ENCODE results near the gene FGF14.

DNA sequence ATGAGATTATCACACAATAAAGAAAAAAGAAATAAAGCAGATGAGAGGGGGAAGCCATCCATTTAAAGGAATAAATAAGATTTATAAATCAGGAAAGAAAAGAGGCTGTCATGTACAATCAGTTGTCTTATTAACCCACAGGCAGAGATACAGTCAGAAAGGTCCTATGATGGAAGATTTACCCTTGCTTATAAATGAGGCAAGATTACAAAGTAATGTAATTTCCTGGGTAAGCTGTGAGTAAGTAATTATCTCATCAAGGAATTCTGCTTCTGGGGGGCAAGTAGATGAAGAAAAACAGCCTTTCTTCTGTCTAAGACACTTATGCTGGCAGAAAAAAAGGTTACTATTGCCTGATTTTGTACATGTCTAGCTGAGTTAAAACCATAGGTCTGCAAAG, 146.4 kb downstream of the FGF14 start:
- TF ChIP-seq, protein P1, sequence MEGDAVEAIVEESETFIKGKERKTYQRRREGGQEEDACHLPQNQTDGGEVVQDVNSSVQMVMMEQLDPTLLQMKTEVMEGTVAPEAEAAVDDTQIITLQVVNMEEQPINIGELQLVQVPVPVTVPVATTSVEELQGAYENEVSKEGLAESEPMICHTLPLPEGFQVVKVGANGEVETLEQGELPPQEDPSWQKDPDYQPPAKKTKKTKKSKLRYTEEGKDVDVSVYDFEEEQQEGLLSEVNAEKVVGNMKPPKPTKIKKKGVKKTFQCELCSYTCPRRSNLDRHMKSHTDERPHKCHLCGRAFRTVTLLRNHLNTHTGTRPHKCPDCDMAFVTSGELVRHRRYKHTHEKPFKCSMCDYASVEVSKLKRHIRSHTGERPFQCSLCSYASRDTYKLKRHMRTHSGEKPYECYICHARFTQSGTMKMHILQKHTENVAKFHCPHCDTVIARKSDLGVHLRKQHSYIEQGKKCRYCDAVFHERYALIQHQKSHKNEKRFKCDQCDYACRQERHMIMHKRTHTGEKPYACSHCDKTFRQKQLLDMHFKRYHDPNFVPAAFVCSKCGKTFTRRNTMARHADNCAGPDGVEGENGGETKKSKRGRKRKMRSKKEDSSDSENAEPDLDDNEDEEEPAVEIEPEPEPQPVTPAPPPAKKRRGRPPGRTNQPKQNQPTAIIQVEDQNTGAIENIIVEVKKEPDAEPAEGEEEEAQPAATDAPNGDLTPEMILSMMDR (tag by site-specific recombination; IDR thresholded peaks at IDR 0.05): no peak
- TF ChIP-seq, protein P2, sequence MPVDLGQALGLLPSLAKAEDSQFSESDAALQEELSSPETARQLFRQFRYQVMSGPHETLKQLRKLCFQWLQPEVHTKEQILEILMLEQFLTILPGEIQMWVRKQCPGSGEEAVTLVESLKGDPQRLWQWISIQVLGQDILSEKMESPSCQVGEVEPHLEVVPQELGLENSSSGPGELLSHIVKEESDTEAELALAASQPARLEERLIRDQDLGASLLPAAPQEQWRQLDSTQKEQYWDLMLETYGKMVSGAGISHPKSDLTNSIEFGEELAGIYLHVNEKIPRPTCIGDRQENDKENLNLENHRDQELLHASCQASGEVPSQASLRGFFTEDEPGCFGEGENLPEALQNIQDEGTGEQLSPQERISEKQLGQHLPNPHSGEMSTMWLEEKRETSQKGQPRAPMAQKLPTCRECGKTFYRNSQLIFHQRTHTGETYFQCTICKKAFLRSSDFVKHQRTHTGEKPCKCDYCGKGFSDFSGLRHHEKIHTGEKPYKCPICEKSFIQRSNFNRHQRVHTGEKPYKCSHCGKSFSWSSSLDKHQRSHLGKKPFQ (tag by site-specific recombination; IDR thresholded peaks at IDR 0.05): no peak
- TF ChIP-seq ZNF239 (tag by site-specific recombination; IDR thresholded peaks at IDR 0.05) (no peak), REST (tag by site-specific recombination; IDR thresholded peaks at IDR 0.05) (no peak), ZNF311 (tag by site-specific recombination; IDR thresholded peaks at IDR 0.05; ENCODE audit: borderline replicate concordance) (no peak), ZNF530 (tag by site-specific recombination; IDR thresholded peaks at IDR 0.05; ENCODE audit: low read depth) (no peak), ZBTB1 (tag by site-specific recombination; IDR thresholded peaks at IDR 0.05) (no peak), ZBTB49 (tag by site-specific recombination; IDR thresholded peaks at IDR 0.05; ENCODE audit: low read depth) (no peak), PBX3 (CRISPR knock-in tag; IDR thresholded peaks at IDR 0.05) (no peak), ZNF138 (tag by site-specific recombination; IDR thresholded peaks at IDR 0.05; ENCODE audit: borderline replicate concordance) (no peak), ZNF175 (tag by site-specific recombination; IDR thresholded peaks at IDR 0.05) (no peak), ZNF324 (tag by site-specific recombination; IDR thresholded peaks at IDR 0.05) (no peak), ZNF623 (tag by site-specific recombination; IDR thresholded peaks at IDR 0.05) (no peak)
- TF ChIP-seq, protein P3, sequence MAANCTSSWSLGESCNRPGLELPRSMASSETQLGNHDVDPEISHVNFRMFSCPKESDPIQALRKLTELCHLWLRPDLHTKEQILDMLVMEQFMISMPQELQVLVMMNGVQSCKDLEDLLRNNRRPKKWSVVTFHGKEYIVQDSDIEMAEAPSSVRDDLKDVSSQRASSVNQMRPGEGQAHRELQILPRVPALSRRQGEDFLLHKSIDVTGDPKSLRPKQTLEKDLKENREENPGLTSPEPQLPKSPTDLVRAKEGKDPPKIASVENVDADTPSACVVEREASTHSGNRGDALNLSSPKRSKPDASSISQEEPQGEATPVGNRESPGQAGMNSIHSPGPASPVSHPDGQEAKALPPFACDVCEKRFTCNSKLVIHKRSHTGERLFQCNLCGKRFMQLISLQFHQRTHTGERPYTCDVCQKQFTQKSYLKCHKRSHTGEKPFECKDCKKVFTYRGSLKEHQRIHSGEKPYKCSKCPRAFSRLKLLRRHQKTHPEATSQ (tag by site-specific recombination; IDR thresholded peaks at IDR 0.05): no peak
